Hematopoietic multipotent progenitor cell treated with erythropoietin and hydrocortisone succinate and interleukin-3 and kit ligand, for 6 days (in vitro differentiated cells): ENCODE data around the gene BTD.
"Not testable (repeated sequence)": the region's sequence is repeated elsewhere in the genome, so short reads cannot be mapped to it uniquely, and the experiment has no call there.

Experiments used
- DNase-seq: peaks from one replicate; pipeline ENCODE4 v3.0.0-alpha.2; 2015

The BTD gene

GRCh38 chr3:15604584-15604983 is 3.0 kb downstream of the BTD start:
- DNase-seq: not testable (repeated sequence)

GRCh38 chr3:15606434-15606891 is 4.9 kb downstream of the BTD start:
- no peak for DNase-seq

GRCh38 chr3:15610082-15610759 is 8.7 kb downstream of the BTD start:
- DNase-seq: peak; percentile 29

- DNase-seq: no peak
Measured at GRCh38 chr3:15611018-15611417, 9.5 kb downstream of the BTD start.

DNA sequence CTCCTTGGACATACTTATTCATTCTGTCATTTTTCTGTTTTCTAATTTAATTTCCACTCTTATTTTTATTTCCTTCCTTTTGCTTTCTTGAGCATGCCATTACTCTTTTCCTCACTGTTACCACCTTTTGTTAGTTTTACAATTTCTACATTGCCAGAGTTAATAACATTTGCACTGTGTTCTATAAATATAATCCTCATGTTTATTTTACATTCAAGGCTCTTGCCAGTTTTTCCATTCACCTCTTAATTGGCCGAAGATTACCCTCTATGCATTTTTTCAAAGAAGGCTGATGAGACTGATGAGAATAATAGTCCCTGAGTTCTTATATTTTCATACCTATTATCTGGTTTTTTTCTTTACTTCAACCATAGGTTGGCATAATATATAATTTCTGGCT is 10.5 kb downstream of the BTD start:
- DNase-seq: no peak

- DNase-seq: no peak
Measured at GRCh38 chr3:15614958-15615357, 13.4 kb downstream of the BTD start.

- no peak for DNase-seq
Measured at GRCh38 chr3:15616053-15616452, 14.5 kb downstream of the BTD start.

DNA sequence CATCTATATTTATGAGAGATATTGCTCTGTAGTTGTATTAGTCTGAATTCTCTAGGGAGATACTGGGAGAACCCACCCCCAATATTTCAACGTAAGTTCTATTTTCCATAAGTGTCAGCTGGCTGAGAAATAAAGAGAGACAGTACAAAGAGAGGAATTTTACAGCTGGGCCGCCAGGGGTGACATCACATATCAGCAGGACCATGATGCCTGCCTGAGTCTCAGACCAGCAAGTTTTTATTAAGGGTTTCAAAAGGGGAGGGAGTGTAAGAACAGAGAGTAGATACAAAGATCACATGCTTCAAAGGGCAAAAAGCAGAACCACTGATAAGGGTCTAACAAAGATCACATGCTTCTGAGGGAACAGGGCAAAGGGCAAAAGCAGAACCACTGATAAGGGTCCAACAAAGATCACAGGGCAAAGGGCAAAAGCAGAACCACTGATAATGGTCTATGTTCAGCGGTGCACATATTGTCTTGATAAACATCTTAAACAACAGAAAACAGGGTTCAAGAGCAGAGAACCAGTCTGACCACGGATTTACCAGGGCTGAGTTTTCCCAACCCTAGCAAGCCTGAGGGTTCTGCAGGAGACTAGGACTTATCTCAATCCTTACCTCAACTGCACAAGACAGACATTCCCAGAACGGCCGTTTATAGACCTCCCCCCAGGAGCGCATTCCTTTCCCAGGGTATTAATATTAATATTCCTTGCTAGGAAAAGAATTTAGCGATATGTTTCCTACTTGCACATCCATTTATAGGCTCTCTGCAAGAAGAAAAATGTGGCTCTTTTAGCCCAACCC is 18.3 kb downstream of the BTD start:
- not testable (repeated sequence) for DNase-seq

- no peak for DNase-seq
Measured at GRCh38 chr3:15623535-15624440, 22.2 kb downstream of the BTD start.

DNA sequence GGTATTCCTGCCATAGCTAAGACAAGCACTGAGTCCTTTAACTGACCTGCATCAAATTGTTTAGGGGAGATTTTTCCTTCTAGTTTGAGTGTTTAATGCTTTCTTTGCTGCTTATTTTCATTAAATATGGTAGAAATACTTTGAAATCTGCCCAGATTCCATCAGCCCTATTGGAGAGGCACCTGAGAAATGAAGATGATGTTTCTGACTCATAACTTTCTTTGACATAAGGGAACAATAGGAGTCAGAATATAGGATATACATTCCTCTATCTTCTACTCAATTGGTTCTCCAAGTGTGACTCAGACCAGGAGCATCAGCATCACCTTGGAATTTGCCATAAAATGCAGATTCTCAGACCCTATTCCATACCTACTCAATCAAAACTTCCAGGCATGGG is 27.4 kb downstream of the BTD start:
- DNase-seq: no peak

- DNase-seq: peak; percentile 93
Measured at GRCh38 chr3:15629860-15630597, 28.5 kb downstream of the BTD start.

DNA sequence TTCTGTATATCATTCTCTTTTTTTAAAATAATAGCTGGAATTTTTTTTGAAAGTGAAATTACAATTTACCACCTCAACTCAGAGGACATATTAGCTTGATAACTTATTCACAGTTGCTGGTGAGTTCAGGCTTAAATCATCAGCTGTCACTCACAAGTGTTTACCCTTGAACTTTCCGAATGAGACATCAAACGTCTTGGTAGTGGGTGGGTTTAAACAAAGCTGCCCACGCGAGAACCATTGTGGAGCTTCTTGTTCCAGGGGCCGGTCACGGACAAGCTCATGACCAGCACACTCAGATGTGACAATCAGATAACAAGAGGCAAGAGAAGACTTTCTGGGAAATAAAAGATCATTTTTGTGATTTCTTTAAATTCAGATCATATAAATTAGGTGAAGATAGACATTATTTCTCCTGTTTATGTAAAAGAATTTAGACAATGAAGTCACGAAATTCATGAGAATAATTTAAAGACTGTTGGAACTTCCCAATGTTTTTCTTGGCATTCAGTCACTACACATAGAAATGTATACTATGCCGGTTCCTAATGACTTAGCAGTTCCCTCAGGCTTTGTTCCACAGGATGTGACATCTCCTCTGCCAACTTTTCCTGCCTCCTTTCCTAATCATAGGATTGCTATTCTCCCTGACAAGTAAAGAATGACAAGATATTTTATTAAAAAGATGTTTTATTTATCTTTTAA is 29.3 kb downstream of the BTD start:
- peak; percentile 29 for DNase-seq

DNA sequence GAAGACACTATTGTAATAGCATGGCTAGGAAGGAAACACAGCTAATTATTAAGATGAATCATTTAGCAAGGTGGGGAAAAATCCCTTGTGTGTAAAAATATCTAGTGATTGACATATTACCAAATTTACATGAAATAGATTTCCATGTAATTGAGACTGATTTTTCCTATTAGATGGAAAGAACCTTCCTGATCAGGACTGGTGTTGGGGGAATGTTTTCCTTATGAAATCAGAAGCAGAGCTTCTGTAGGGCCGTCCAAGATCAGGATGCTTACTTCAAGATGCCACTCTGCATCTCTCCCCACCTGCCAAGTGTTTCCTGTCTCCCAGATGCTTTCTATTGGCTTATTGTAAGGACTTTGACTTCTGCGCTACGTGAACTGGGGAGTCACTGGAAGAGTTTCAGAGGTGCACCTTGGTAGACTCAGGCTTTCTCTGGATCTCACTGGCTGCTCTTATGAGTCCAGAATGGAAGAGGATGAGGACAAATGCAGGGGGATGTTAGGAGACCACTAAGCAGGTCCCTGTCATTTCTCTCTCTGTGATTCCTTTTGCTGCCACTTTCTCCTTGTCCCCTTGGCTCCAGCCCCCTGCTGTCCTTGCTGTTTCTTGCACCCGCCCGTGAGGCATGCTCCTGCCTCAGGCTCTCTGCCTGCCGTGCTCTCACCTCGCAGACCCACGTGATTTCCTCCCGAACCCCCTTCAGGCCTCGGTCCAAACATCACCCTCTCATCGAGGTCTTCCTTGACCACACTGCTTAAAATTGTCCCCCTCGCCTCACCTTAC is 30.1 kb downstream of the BTD start:
- no peak for DNase-seq

DNA sequence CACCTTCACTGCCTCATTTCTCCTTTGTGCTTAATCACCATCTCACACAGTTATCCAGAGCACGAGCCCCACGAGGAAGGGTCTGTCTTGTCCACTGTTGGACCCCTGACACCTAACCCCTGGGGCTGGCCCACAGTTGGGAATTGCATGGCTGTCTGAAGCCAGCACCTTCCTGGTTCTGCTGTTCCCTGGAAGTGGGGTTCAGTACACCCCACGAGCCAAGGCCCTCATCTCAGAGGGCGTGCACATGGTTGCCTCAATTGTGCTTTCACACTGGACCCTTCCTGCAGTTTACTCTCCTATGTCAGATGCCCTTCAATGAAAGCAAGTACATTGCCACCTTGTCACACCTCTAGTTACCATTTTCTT is 30.7 kb downstream of the BTD start:
- no peak for DNase-seq

GRCh38 chr3:15633159-15633558 is 31.6 kb downstream of the BTD start:
- DNase-seq: no peak

DNA sequence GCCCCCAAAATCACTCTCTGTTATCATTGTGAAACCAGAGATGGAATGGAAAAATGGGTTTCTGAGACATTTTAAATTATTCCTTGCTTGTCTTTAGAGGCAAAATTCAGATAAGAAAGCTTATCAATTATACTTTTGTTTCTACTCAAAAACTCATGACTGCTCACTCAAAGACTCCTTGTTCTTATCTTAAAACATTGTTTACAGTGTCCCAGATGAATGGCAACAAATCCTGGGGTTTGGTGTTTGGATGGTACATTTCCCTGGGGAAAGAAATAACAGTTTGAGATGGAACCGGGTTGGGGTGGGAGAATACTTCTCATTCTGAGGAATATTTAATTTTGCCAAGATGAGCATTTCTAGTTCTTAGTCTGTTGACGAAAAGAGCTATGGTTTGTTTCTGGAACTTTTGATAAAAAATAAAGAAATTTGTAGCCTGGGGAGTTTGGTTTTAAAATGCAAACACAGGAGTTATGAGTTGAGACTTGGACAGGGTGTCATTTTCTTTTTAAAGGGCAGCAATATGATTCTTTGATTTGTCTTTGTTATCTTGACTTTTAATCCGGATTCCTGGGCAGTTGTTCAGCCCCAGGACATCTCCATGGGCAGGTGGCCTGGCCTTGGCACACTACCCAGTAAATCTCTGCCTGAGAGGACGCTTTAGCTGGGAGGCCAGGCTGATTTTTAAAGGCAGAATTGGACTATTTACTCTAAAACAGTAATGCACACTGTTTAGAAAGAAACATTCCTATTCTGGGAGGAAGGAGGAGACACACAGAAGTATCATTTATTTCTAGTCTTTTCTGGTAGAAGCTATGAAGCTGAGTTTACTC is 32.4 kb downstream of the BTD start:
- DNase-seq: no peak

DNA sequence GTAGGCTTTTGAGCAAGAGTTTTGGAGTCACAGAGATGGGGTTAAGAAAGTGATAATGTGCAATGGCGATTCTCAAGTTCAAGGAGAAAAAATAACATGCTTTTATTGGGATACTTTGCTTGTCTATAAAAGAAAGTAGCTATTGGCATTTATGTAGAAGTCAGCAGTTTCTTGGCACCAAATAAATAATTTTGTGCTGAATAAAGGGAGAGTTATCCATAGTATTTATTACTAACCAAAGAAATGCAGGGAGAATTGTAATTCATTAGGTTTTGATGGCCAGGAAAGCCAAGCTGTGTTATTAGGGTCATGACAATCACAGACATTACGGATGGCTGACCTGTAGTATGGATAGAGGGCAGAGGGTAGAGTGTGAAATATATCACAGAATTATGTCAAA is 33.1 kb downstream of the BTD start:
- DNase-seq: no peak

DNA sequence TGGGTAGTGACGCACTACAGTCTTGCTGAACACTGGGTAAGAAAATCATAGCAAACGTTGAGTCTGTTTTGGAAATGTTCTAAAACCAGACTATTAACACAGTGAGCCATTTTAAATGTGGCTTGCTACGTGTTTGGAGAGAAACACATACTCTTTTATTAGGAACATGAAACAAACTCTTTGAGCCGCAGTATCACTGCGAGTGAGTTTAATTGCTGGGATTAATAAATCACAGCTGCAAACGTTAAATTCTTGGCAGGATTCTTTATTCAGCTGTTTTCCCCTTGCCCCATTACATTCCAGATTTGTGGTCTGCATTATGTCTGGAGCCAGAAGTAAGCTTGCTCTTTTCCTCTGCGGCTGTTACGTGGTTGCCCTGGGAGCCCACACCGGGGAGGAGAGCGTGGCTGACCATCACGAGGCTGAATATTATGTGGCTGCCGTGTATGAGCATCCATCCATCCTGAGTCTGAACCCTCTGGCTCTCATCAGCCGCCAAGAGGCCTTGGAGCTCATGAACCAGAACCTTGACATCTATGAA is 33.6 kb downstream of the BTD start:
- no peak for DNase-seq

- DNase-seq: no peak
Measured at GRCh38 chr3:15636028-15636709, 34.6 kb downstream of the BTD start.
